Adipocyte (in vitro differentiated cells): ENCODE results near the gene BRCA2.

Source experiments
- DNase-seq: peaks from one replicate; pipeline ENCODE4 v3.0.0-alpha.2; 2015; ENCODE audit warnings: low read depth
- H3K27me3 ChIP-seq: replicated peaks from 2 replicates; pipeline ENCODE4 v1.7.0; 2013; ENCODE audit warnings: mild to moderate bottlenecking, low read length, moderate library complexity; ENCODE audit not compliant: control insufficient read depth, insufficient read depth
- H3K36me3 ChIP-seq: 2 replicates; pipeline ENCODE4 v1.7.0; 2013; ENCODE audit warnings: low read length, mild to moderate bottlenecking, moderate library complexity; ENCODE audit not compliant: control insufficient read depth, insufficient read depth, severe bottlenecking
- H3K4me1 ChIP-seq: 2 replicates; pipeline ENCODE4 v1.7.0; 2013; ENCODE audit warnings: mild to moderate bottlenecking, low read length, moderate library complexity; ENCODE audit not compliant: control insufficient read depth, insufficient read depth
- H3K4me3 ChIP-seq: 2 replicates; pipeline ENCODE4 v1.7.0; 2013; ENCODE audit warnings: mild to moderate bottlenecking, low read length, moderate library complexity
- H3K9ac ChIP-seq: 2 replicates; pipeline ENCODE4 v1.7.0; 2013; ENCODE audit warnings: mild to moderate bottlenecking, low read length, moderate library complexity
- H3K9me3 ChIP-seq: 2 replicates; pipeline ENCODE4 v1.7.0; 2013; ENCODE audit warnings: mild to moderate bottlenecking, low read length, moderate library complexity; ENCODE audit not compliant: control insufficient read depth

The BRCA2 gene

GRCh38 chr13:32431361-32431760, 116.1 kb downstream of the BRCA2 start:
- peaks cover 55% of the 10 kb centered on the region for H3K36me3 ChIP-seq
- no peak overlapping the region for H3K9ac ChIP-seq
- peaks cover 13% of the 10 kb centered on the region for H3K4me1 ChIP-seq
- no peaks in the 10 kb centered on the region for H3K9me3 ChIP-seq
- H3K4me3 ChIP-seq, result no peak overlapping the region
- no peak for DNase-seq
- no peaks in the 10 kb centered on the region for H3K27me3 ChIP-seq

- peaks cover 7% of the 10 kb centered on the region for H3K4me1 ChIP-seq
- peaks cover 67% of the 10 kb centered on the region for H3K36me3 ChIP-seq
- H3K9ac ChIP-seq, result no peak overlapping the region
- no peaks in the 10 kb centered on the region for H3K27me3 ChIP-seq
- no peak overlapping the region for H3K4me3 ChIP-seq
- no peak for DNase-seq
- H3K9me3 ChIP-seq, result no peaks in the 10 kb centered on the region
Measured at GRCh38 chr13:32432856-32433255, 117.5 kb downstream of the BRCA2 start.

- no peak overlapping the region for H3K9ac ChIP-seq
- H3K4me3 ChIP-seq, result no peak overlapping the region
- H3K4me1 ChIP-seq, result no peaks in the 10 kb centered on the region
- peak; percentile 21 for DNase-seq
- H3K36me3 ChIP-seq, result peaks cover 72% of the 10 kb centered on the region
- H3K27me3 ChIP-seq, result no peaks in the 10 kb centered on the region
- no peaks in the 10 kb centered on the region for H3K9me3 ChIP-seq
Measured at GRCh38 chr13:32438871-32439270, 123.6 kb downstream of the BRCA2 start.

GRCh38 chr13:32443111-32443510, 127.8 kb downstream of the BRCA2 start:
- Histone ChIP-seq H3K9ac (no peak overlapping the region), H3K36me3 (peaks cover 65% of the 10 kb centered on the region), H3K4me1 (no peaks in the 10 kb centered on the region), H3K9me3 (no peaks in the 10 kb centered on the region), H3K27me3 (no peaks in the 10 kb centered on the region), H3K4me3 (no peak overlapping the region)
- peak; percentile 37 for DNase-seq

GRCh38 chr13:32445461-32445860, 130.2 kb downstream of the BRCA2 start:
- no peak overlapping the region for H3K9ac ChIP-seq

GRCh38 chr13:32446220-32446619, 130.9 kb downstream of the BRCA2 start:
- DNase-seq, result no peak
- Histone ChIP-seq H3K4me3 (no peak overlapping the region), H3K36me3 (peaks cover 49% of the 10 kb centered on the region), H3K27me3 (no peaks in the 10 kb centered on the region), H3K4me1 (peaks cover 5% of the 10 kb centered on the region), H3K9ac (no peak overlapping the region), H3K9me3 (no peaks in the 10 kb centered on the region)

More at GRCh38 chr13:32445461-32445860, 130.2 kb downstream of the BRCA2 start:
- DNase-seq, result no peak
- H3K4me3 ChIP-seq, result no peak overlapping the region
- H3K4me1 ChIP-seq, result peaks cover 5% of the 10 kb centered on the region
- H3K36me3 ChIP-seq, result peaks cover 53% of the 10 kb centered on the region
- no peaks in the 10 kb centered on the region for H3K27me3 ChIP-seq
- no peaks in the 10 kb centered on the region for H3K9me3 ChIP-seq

- no peaks in the 10 kb centered on the region for H3K27me3 ChIP-seq
- DNase-seq, result no peak
- H3K4me1 ChIP-seq, result peaks cover 5% of the 10 kb centered on the region
- H3K36me3 ChIP-seq, result peaks cover 54% of the 10 kb centered on the region
- H3K9ac ChIP-seq, result no peak overlapping the region
- H3K4me3 ChIP-seq, result no peak overlapping the region
- H3K9me3 ChIP-seq, result peaks cover 4% of the 10 kb centered on the region
Measured at GRCh38 chr13:32446773-32447465, 131.6 kb downstream of the BRCA2 start.

- H3K9me3 ChIP-seq, result peaks cover 4% of the 10 kb centered on the region
- no peak overlapping the region for H3K4me3 ChIP-seq
- no peaks in the 10 kb centered on the region for H3K27me3 ChIP-seq
- H3K9ac ChIP-seq, result no peak overlapping the region
- peaks cover 51% of the 10 kb centered on the region for H3K36me3 ChIP-seq
- no peak for DNase-seq
- H3K4me1 ChIP-seq, result peaks cover 5% of the 10 kb centered on the region
Measured at GRCh38 chr13:32447894-32448623, 132.8 kb downstream of the BRCA2 start.

- H3K9me3 ChIP-seq, result peaks cover 4% of the 10 kb centered on the region
- no peak for DNase-seq
Measured at GRCh38 chr13:32448972-32449371, 133.7 kb downstream of the BRCA2 start.

More at GRCh38 chr13:32448972-32449371, 133.7 kb downstream of the BRCA2 start:
- Histone ChIP-seq H3K4me1 (peaks cover 9% of the 10 kb centered on the region), H3K4me3 (no peak overlapping the region), H3K27me3 (no peaks in the 10 kb centered on the region), H3K9ac (no peak overlapping the region), H3K36me3 (peaks cover 48% of the 10 kb centered on the region)
